Stimulated activated CD4-positive, alpha-beta T cell treated with anti-CD3 and anti-CD28 coated beads, TNF-alpha, amount 100 ng/mL, for 24 hours (primary cell): ENCODE results near the gene CRY2.
"Not testable (repeated sequence)": the region's sequence is repeated elsewhere in the genome, so short reads cannot be mapped to it uniquely, and the experiment has no call there.

Experiments used
- DNase-seq, 3 experiments: peaks; one replicate each; pipeline ENCODE4 v3.0.0-alpha.2; 2020; ENCODE audit warnings: low read depth in 3 of 3

CRY2 gene

GRCh38 chr11:45811571-45812290 is 35.5 kb upstream of the CRY2 start:
- DNase-seq = no peak

GRCh38 chr11:45812581-45813548 is 34.4 kb upstream of the CRY2 start:
- DNase-seq = no peak

- no peak for DNase-seq
Measured at GRCh38 chr11:45815747-45816146, 31.5 kb upstream of the CRY2 start.

- DNase-seq = no peak
Measured at GRCh38 chr11:45816614-45817013, 30.7 kb upstream of the CRY2 start.

GRCh38 chr11:45817191-45817590 is 30.1 kb upstream of the CRY2 start:
- no peak for DNase-seq

GRCh38 chr11:45818961-45819605 is 28.2 kb upstream of the CRY2 start:
- DNase-seq = no peak

GRCh38 chr11:45820211-45820857 is 26.9 kb upstream of the CRY2 start:
- no peak for DNase-seq

GRCh38 chr11:45826492-45826891 is 20.8 kb upstream of the CRY2 start:
- DNase-seq = not testable (repeated sequence)

- DNase-seq = no peak
Measured at GRCh38 chr11:45827123-45827522, 20.2 kb upstream of the CRY2 start.

- DNase-seq = no peak
Measured at GRCh38 chr11:45828996-45829395, 18.3 kb upstream of the CRY2 start.

GRCh38 chr11:45830596-45830995 is 16.7 kb upstream of the CRY2 start:
- no peak for DNase-seq

GRCh38 chr11:45832811-45833441 is 14.3 kb upstream of the CRY2 start:
- no peak for DNase-seq

- DNase-seq = no peak
Measured at GRCh38 chr11:45833761-45834160, 13.5 kb upstream of the CRY2 start.

- no peak for DNase-seq
Measured at GRCh38 chr11:45834298-45834756, 12.9 kb upstream of the CRY2 start.

GRCh38 chr11:45839204-45839603 is 8.1 kb upstream of the CRY2 start:
- DNase-seq = no peak

- not testable (repeated sequence) for DNase-seq
Measured at GRCh38 chr11:45840251-45840650, 7.0 kb upstream of the CRY2 start.

GRCh38 chr11:45843158-45843924 is 3.9 kb upstream of the CRY2 start:
- DNase-seq = peak; percentile 77 to 83 (median 82)

- DNase-seq = no peak
Measured at GRCh38 chr11:45844822-45845578, 2.3 kb upstream of the CRY2 start.

GRCh38 chr11:45846174-45846675 is 1.1 kb upstream of the CRY2 start:
- no peak for DNase-seq
